Measurements from ENCODE around the gene ZNF608. TPM values are rescaled to one million over a fixed set of nuclear protein-coding genes. Genes with fewer than 3 reads are reported as not detected.

The ZNF608 gene
- 22.6 and 25.7 TPM in 2 replicates for total RNA-seq (2014; rRNA removed; shearing (Covaris generic))
- 58.8 and 61.4 TPM in 2 replicates for total RNA-seq (2022)
- Bru-seq, nascent RNA: percentile 96 among the genes with signal in this experiment
- percentile 82 among the genes with signal in this experiment for BruChase-seq, experiment 1, labeled RNA remaining after a 6-hour chase
- BruChase-seq, experiment 2, labeled RNA remaining after a 2-hour chase: percentile 82 among the genes with signal in this experiment
- long read RNA-seq, full-length matches to known transcripts: 1 of 20 reads
- long read RNA-seq, partial matches to known transcripts: 5 of 20 reads
- long read RNA-seq, other reads (novel, unspliced or antisense): 14 of 20 reads

DNA sequence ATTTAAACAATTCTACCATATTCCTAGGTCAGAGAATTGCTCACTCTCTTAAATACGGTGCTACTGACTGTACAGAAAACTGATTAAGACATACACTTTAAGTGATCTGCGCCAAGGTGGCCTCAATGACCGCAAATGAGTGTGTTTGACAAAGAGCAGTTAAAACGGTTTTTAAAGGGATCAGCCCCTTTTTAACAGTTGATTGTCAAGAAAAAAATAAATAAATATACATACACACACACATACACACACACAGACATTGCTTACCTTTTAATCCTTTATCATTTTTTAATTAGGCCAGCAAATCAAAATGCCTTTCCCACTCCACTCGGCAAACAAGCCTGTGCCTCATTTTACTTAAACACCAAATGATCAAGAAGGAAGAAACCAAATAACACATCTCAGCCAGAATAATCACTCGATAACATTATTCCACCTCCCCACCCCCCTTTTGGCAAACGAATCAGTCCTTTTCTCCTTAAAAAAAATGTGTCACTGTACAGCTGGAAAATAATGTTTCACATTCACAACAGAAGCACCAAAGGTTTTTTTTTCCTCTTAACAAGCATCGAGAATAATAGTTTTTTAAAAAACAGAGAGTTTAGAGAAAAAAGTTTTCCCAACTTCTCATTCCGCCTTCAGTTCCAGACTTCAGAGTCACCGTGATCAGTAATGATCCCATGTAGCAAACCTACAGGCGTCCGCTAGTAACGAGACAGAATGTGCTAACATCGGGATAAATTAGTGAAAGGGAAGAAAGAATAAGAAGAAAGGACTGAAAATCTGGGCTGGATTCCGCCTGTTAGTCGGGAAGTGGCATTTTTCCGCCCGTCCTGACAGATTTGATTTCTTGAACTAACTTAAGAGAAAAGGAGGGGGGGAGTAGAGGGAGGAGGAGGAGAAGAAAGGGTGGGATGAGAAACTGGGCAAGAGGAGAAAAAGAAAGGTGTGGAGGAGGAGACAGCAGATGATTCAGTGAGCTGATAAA is at the start of gene ZNF608:
Gene ZNF608 (minus strand): TSS at position 712 of the 988 bp plus-strand sequence. CDS start 1,650 bp downstream, outside the sequence.
- Histone ChIP-seq H3K4me2 (ENCODE audit: low read length) (peak within 1 kb of the TSS; percentile 94), H3K9me3 (ENCODE audit: low read length) (no peaks in the 10 kb centered on the region), H4K20me1 (ENCODE audit: insufficient read depth, low read length) (no peaks in the 10 kb centered on the region), H3K4me3 (ENCODE audit: low read depth, low read length, poor library complexity, severe bottlenecking) (peak within 1 kb of the TSS; percentile 85), H3K4me1 (ENCODE audit: insufficient read depth, low read length, poor library complexity, severe bottlenecking) (peaks cover 26% of the 10 kb centered on the region), H3K79me2 (ENCODE audit: insufficient read depth, low read depth, low read length) (peaks cover 62% of the 10 kb centered on the region), H2AFZ (ENCODE audit: low read length) (peak within 1 kb of the TSS; percentile 65), H3K36me3 (ENCODE audit: insufficient read depth, low read length) (no peaks in the 10 kb centered on the region), H3K9me2 (ENCODE audit: insufficient read depth, low read length) (no peaks in the 10 kb centered on the region), H3K27ac (ENCODE audit: low read depth, low read length, poor library complexity, severe bottlenecking) (peak within 1 kb of the TSS; percentile 97)
- TF ChIP-seq, protein P1, sequence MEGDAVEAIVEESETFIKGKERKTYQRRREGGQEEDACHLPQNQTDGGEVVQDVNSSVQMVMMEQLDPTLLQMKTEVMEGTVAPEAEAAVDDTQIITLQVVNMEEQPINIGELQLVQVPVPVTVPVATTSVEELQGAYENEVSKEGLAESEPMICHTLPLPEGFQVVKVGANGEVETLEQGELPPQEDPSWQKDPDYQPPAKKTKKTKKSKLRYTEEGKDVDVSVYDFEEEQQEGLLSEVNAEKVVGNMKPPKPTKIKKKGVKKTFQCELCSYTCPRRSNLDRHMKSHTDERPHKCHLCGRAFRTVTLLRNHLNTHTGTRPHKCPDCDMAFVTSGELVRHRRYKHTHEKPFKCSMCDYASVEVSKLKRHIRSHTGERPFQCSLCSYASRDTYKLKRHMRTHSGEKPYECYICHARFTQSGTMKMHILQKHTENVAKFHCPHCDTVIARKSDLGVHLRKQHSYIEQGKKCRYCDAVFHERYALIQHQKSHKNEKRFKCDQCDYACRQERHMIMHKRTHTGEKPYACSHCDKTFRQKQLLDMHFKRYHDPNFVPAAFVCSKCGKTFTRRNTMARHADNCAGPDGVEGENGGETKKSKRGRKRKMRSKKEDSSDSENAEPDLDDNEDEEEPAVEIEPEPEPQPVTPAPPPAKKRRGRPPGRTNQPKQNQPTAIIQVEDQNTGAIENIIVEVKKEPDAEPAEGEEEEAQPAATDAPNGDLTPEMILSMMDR (conservative IDR thresholded peaks at IDR 0.05; ENCODE audit: low read length): 0 out of 2 replicates have a peak, but pooled peaks have one; percentile 9
- TF ChIP-seq EZH2phosphoT487 (IDR thresholded peaks at IDR 0.05; ENCODE audit: borderline replicate concordance, low read depth, low read length): no peak
- intact Hi-C loops (cut with micrococcal nuclease; ENCODE audit: unreplicated experiment): loop anchor here (2.0 to 10.0 kb wide), 5 partner anchors 81 to 1859 kb away; partner anchors contain the start of gene PHAX
- ChIA-PET POLR2A (interaction anchor here (0.5 to 7.3 kb wide), 22 partner anchors 9 to 287 kb away, joined by 3 to 84 read pairs (median 8); no protein-coding TSS in a partner anchor), CTCF (ENCODE audit: unreplicated experiment) (interaction anchor here (0.6 kb wide), 1 partner anchor 225 kb away, joined by 3 read pairs; no protein-coding TSS in a partner anchor)
- peak; percentile 65 for DNase-seq (ENCODE audit: low spot score)
- no TSS peak for BruUV-seq (replicated peaks)

- no peaks in the 10 kb centered on the region for H3K9me3 ChIP-seq (ENCODE audit: low read length)
- no peaks in the 10 kb centered on the region for H4K20me1 ChIP-seq (ENCODE audit: insufficient read depth, low read length)
- H3K9me2 ChIP-seq (ENCODE audit: insufficient read depth, low read length): no peaks in the 10 kb centered on the region
- peak overlapping the region; percentile 67 for H2AFZ ChIP-seq (ENCODE audit: low read length)
- H3K4me3 ChIP-seq (ENCODE audit: low read depth, low read length, poor library complexity, severe bottlenecking): peak overlapping the region; percentile 9
- POLR2A ChIA-PET: interaction anchor here (0.6 to 1.2 kb wide), 4 partner anchors 22 to 217 kb away, joined by 3 to 5 read pairs (median 4); no protein-coding TSS in a partner anchor
- H3K79me2 ChIP-seq (ENCODE audit: insufficient read depth, low read depth, low read length): no peaks in the 10 kb centered on the region
- DNase-seq (ENCODE audit: low spot score): peak; percentile 45
- H3K36me3 ChIP-seq (ENCODE audit: insufficient read depth, low read length): no peaks in the 10 kb centered on the region
- intact Hi-C loops (cut with micrococcal nuclease; ENCODE audit: unreplicated experiment): no loop called here
- H3K4me2 ChIP-seq (ENCODE audit: low read length): peak overlapping the region; percentile 66
- no TSS peak for BruUV-seq (replicated peaks)
- TF ChIP-seq, protein P1 (conservative IDR thresholded peaks at IDR 0.05; ENCODE audit: low read length): no peak
- TF ChIP-seq EZH2phosphoT487 (IDR thresholded peaks at IDR 0.05; ENCODE audit: borderline replicate concordance, low read depth, low read length): no peak
- H3K27ac ChIP-seq (ENCODE audit: low read depth, low read length, poor library complexity, severe bottlenecking): no peak overlapping the region
- H3K4me1 ChIP-seq (ENCODE audit: insufficient read depth, low read length, poor library complexity, severe bottlenecking): peaks cover 25% of the 10 kb centered on the region
- CTCF ChIA-PET (ENCODE audit: unreplicated experiment): no interaction called here
Observed at GRCh38 chr5:124795829-124796228, 49.4 kb upstream of the ZNF608 start.
